Hepatocyte (in vitro differentiated cells): ENCODE data around the gene C6orf136. TPM values are rescaled to one million over a fixed set of nuclear protein-coding genes. Genes with fewer than 3 reads are reported as not detected.

Source experiments
- DNase-seq: peaks from one replicate; pipeline ENCODE4 v3.0.0-alpha.2; 2016; ENCODE audit warnings: low spot score
- H2AFZ ChIP-seq: fragments of 200-600 bp; sonication (generic); 2 replicates; pipeline ENCODE4 v1.6.0; 2016; ENCODE audit warnings: antibody characterized with exemption, mild to moderate bottlenecking
- H3K27ac ChIP-seq: fragments of 200-600 bp; sonication (generic); 2 replicates; pipeline ENCODE4 v1.5.1; 2016; ENCODE audit warnings: mild to moderate bottlenecking
- H3K27me3 ChIP-seq: fragments of 200-600 bp; sonication (generic); 2 replicates; pipeline ENCODE4 v1.6.1; 2016
- H3K36me3 ChIP-seq: fragments of 200-600 bp; sonication (generic); replicated peaks from 2 replicates; pipeline ENCODE4 v1.5.1; 2016; ENCODE audit warnings: low read depth; ENCODE audit not compliant: insufficient read depth
- H3K4me1 ChIP-seq: fragments of 200-600 bp; sonication (generic); 2 replicates; pipeline ENCODE4 v1.5.1; 2016; ENCODE audit warnings: mild to moderate bottlenecking, moderate library complexity; ENCODE audit not compliant: insufficient read depth
- H3K4me2 ChIP-seq: fragments of 200-600 bp; sonication (generic); 2 replicates; pipeline ENCODE4 v1.6.0; 2016
- H3K4me3 ChIP-seq: fragments of 200-600 bp; sonication (generic); 2 replicates; pipeline ENCODE4 v1.5.1; 2016; ENCODE audit warnings: mild to moderate bottlenecking
- H3K79me2 ChIP-seq: fragments of 200-600 bp; sonication (generic); 2 replicates; pipeline ENCODE4 v1.6.0; 2017; ENCODE audit warnings: mild to moderate bottlenecking
- H3K9me2 ChIP-seq: fragments of 200-600 bp; sonication (generic); replicated peaks from 2 replicates; pipeline ENCODE4 v1.6.0; 2017; ENCODE audit warnings: mild to moderate bottlenecking; ENCODE audit not compliant: insufficient read depth
- H3K9me3 ChIP-seq: fragments of 200-600 bp; sonication (generic); 2 replicates; pipeline ENCODE4 v1.5.1; 2016; ENCODE audit warnings: low read depth, mild to moderate bottlenecking
- H4K20me1 ChIP-seq: fragments of 200-600 bp; sonication (generic); 2 replicates; pipeline ENCODE4 v1.6.0; 2016; ENCODE audit warnings: mild to moderate bottlenecking; ENCODE audit not compliant: insufficient read depth, poor library complexity, severe bottlenecking
- CTCF ChIP-seq: fragments of 200-600 bp; sonication (generic); IDR thresholded peaks from 2 replicates; pipeline ENCODE4 v1.5.1; 2016; ENCODE audit warnings: antibody characterized with exemption, mild to moderate bottlenecking; ENCODE audit not compliant: poor library complexity
- EZH2 ChIP-seq: fragments of 200-600 bp; sonication (generic); IDR thresholded peaks from 2 replicates; pipeline ENCODE4 v1.6.1; 2016; ENCODE audit warnings: antibody characterized with exemption, mild to moderate bottlenecking, borderline replicate concordance
- EZH2phosphoT487 ChIP-seq: fragments of 200-600 bp; sonication (generic); IDR thresholded peaks from one replicate; pipeline ENCODE4 v1.6.1; 2018; ENCODE audit warnings: antibody characterized with exemption, mild to moderate bottlenecking, low read depth, moderate library complexity; ENCODE audit not compliant: unreplicated experiment, severe bottlenecking
- WGBS: methylation state at CpG from one replicate; pipeline ENCODE4 v1.1.6; 2016; ENCODE audit warnings: low lambda C conversion rate; ENCODE audit errors: missing lambda C conversion rate; 5-methylcytosine and 5-hydroxymethylcytosine counted together
- polyA plus RNA-seq: library from polyadenylated mRNA; unstranded; fragments of >200 nt; fragmentation: Nextera tagmentation; extraction: Ambion mirVana; gene quantifications from 2 replicates; pipeline ENCODE4 v1.2.1, GENCODE V29; 2016
- total RNA-seq: library from RNA; depleted of rRNA; stranded (reverse); fragments of >200 nt; gene quantifications from 2 replicates; pipeline ENCODE4 v1.2.3, GENCODE V29; 2014

Gene C6orf136
- total and polyA plus RNA-seq, 2 experiments from 2014 or later: 8.7 to 16.9 TPM

GRCh38 chr6:30611150-30611855 is 35.6 kb upstream of the C6orf136 start:
- peaks cover 13% of the 10 kb centered on the region for H3K4me1 ChIP-seq
- no peak for DNase-seq
- no peaks in the 10 kb centered on the region for H3K27me3 ChIP-seq
- H3K4me3 ChIP-seq: no peak overlapping the region
- TF ChIP-seq EZH2 (no peak), CTCF (no peak), EZH2phosphoT487 (no peak)
- H3K79me2 ChIP-seq: peaks cover 25% of the 10 kb centered on the region
- WGBS: 91% methylated on average over 9 of the region's 9 CpGs
- no peak overlapping the region for H2AFZ ChIP-seq
- H3K4me2 ChIP-seq: no peak overlapping the region
- H3K9me3 ChIP-seq: no peaks in the 10 kb centered on the region
- no peaks in the 10 kb centered on the region for H3K9me2 ChIP-seq
- peaks cover 33% of the 10 kb centered on the region for H4K20me1 ChIP-seq
- H3K36me3 ChIP-seq: peaks cover 1% of the 10 kb centered on the region
- no peak overlapping the region for H3K27ac ChIP-seq

DNA sequence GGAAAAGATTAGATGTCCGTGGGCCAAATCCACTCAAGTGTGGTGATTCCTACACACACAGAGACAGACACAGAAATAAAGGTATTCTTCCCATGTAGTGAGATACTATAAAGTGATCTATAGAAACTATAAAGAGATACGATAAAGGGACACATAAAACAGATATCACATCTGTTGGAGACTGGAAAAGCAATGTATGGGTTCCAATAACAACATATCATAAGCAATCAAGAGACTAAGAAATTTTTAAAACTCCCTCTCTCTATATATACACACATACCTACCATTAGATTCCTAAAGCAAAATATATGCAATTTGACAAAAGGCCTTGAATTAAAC is 35.1 kb upstream of the C6orf136 start:
- no peaks in the 10 kb centered on the region for H3K27me3 ChIP-seq
- H3K4me2 ChIP-seq: no peak overlapping the region
- no peak overlapping the region for H3K4me3 ChIP-seq
- H4K20me1 ChIP-seq: peaks cover 32% of the 10 kb centered on the region
- WGBS: 80% methylated on average over 2 of the region's 2 CpGs
- TF ChIP-seq EZH2phosphoT487 (no peak), CTCF (no peak), EZH2 (no peak)
- no peaks in the 10 kb centered on the region for H3K9me2 ChIP-seq
- H3K36me3 ChIP-seq: peaks cover 6% of the 10 kb centered on the region
- peaks cover 13% of the 10 kb centered on the region for H3K4me1 ChIP-seq
- H3K79me2 ChIP-seq: peaks cover 30% of the 10 kb centered on the region
- peak overlapping the region; percentile 87 for H3K27ac ChIP-seq
- no peak for DNase-seq
- no peak overlapping the region for H2AFZ ChIP-seq
- H3K9me3 ChIP-seq: no peaks in the 10 kb centered on the region

DNA sequence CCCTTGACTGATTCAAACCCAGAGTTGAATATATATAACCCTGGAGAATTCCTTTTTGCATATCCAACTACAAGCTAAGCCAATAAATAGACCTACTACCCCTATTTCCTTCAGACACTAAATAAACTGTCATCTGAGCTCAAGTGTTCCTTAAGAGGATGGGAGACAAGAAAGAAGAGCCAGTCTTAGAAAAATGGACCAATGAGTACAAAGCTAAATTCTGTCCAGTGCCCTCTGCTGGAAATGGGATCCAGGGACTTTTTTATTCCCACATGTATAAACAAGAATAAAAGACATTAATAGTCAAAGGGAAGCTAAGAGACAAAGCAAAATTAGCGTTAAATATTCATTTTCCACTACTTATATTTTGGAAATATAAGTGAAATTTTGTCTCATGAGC is 34.7 kb upstream of the C6orf136 start:
- TF ChIP-seq EZH2 (no peak), CTCF (peak; percentile 44), EZH2phosphoT487 (no peak)
- peaks cover 13% of the 10 kb centered on the region for H3K4me1 ChIP-seq
- H3K9me2 ChIP-seq: no peaks in the 10 kb centered on the region
- H4K20me1 ChIP-seq: peaks cover 32% of the 10 kb centered on the region
- peaks cover 6% of the 10 kb centered on the region for H3K36me3 ChIP-seq
- H3K79me2 ChIP-seq: peaks cover 31% of the 10 kb centered on the region
- H3K27ac ChIP-seq: peak overlapping the region; percentile 87
- WGBS: 82% methylated on average over 1 of the region's 1 CpG
- no peak overlapping the region for H3K4me3 ChIP-seq
- no peak overlapping the region for H3K4me2 ChIP-seq
- H2AFZ ChIP-seq: no peak overlapping the region
- H3K9me3 ChIP-seq: no peaks in the 10 kb centered on the region
- no peaks in the 10 kb centered on the region for H3K27me3 ChIP-seq
- no peak for DNase-seq
